SU-DHL-6 (cell line): Measurements from ENCODE around the gene ID1.

Experiments
- H2AFZ ChIP-seq: fragments of 200-600 bp; sonication (generic); 2 replicates; pipeline ENCODE4 v1.6.1; 2014; ENCODE audit warnings: low read depth, mild to moderate bottlenecking, moderate library complexity, mixed read lengths, antibody characterized with exemption, low read length; ENCODE audit not compliant: severe bottlenecking
- H3F3A ChIP-seq: fragments of 200-600 bp; shearing (Covaris generic); 2 replicates; pipeline ENCODE4 v1.6.0; 2016; ENCODE audit warnings: antibody characterized with exemption, mild to moderate bottlenecking; ENCODE audit not compliant: insufficient read depth
- H3K27ac ChIP-seq: fragments of 200-600 bp; sonication (generic); 2 replicates; pipeline ENCODE4 v1.5.1; 2016; ENCODE audit warnings: low read depth, mild to moderate bottlenecking, low read length, moderate library complexity, mixed read lengths
- H3K27me3 ChIP-seq: fragments of 200-600 bp; sonication (generic), shearing (Covaris generic); 2 replicates; pipeline ENCODE4 v1.6.0; 2014; ENCODE audit warnings: mild to moderate bottlenecking, low read length
- H3K36me3 ChIP-seq: fragments of 200-600 bp; sonication (generic); 2 replicates; pipeline ENCODE4 v1.6.1; 2014; ENCODE audit warnings: mild to moderate bottlenecking, low read length, mixed read lengths
- H3K4me2 ChIP-seq: fragments of 300-600, 200-600 bp; shearing (Covaris generic), sonication (generic); 2 replicates; pipeline ENCODE4 v1.6.0; 2014; ENCODE audit warnings: low read length, low read depth, mild to moderate bottlenecking; ENCODE audit not compliant: poor library complexity, severe bottlenecking
- H3K4me3 ChIP-seq: fragments of 200-600 bp; sonication (generic); 2 replicates; pipeline ENCODE4 v1.5.1; 2014; ENCODE audit warnings: antibody characterized with exemption, low read length, mild to moderate bottlenecking, mixed read lengths; ENCODE audit not compliant: insufficient read depth, poor library complexity, severe bottlenecking
- H3K79me2 ChIP-seq: fragments of 200-600 bp; sonication (generic); 2 replicates; pipeline ENCODE4 v1.6.1; 2014; ENCODE audit warnings: mild to moderate bottlenecking, low read length, moderate library complexity; ENCODE audit not compliant: insufficient read depth
- H3K9ac ChIP-seq: fragments of 200-600 bp; sonication (generic); 2 replicates; pipeline ENCODE4 v1.7.0; 2014; ENCODE audit warnings: mild to moderate bottlenecking, low read length
- H3K9me2 ChIP-seq: fragments of 200-600 bp; sonication (generic); replicated peaks from 2 replicates; pipeline ENCODE4 v1.6.1; 2014; ENCODE audit warnings: low read length; ENCODE audit not compliant: insufficient read depth
- H3K9me3 ChIP-seq: fragments of 200-600 bp; sonication (generic); 2 replicates; pipeline ENCODE4 v1.6.1; 2014; ENCODE audit warnings: low read length, mixed read lengths; ENCODE audit not compliant: insufficient read depth
- H4K20me1 ChIP-seq: fragments of 200-600 bp; sonication (generic); 2 replicates; pipeline ENCODE4 v1.6.1; 2014; ENCODE audit warnings: low read depth, mild to moderate bottlenecking, antibody characterized with exemption, low read length, moderate library complexity, mixed read lengths
- EZH2phosphoT487 ChIP-seq: fragments of 200-600 bp; sonication (generic), shearing (Covaris generic); conservative IDR thresholded peaks from 2 replicates; pipeline ENCODE4 v1.6.1; 2018; ENCODE audit warnings: mild to moderate bottlenecking, antibody characterized with exemption, low read length, moderate library complexity, mixed read lengths
- TF ChIP-seq, protein P1 (sequence below): fragments of 200-600 bp; sonication (generic); IDR thresholded peaks from one replicate; pipeline ENCODE4 v1.5.1; 2017; ENCODE audit warnings: antibody characterized with exemption, mild to moderate bottlenecking, low read length, moderate library complexity; ENCODE audit not compliant: insufficient read depth, poor library complexity, severe bottlenecking

ID1 gene

DNA sequence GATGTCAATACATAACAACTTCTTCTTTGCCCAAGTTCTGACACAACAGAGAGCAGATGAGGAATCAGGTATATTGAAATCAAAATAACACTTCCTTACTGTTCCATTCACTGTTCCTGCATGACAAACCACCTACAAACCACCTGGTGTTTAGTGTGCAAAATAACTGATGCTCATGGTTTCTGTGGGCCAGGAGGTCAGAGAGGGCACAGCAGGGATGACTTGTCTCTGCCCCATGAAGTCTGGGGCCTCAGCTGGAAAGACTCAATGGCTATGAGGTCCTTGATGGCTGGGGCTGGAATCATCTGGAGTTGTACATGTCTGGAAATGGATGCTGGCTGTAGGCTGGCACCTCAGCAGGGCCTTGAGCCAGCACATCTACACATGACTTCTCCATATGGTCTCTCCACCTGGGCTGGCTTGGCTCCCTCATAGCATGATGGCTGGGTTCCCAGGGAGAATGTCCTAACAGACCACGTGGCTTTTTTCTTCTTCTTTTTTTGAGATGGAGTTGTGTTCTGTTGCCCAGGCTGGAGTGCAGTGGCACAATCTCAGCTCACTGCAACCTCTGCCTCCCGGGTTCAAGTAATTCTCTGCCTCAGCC lies 25.2 kb downstream of the ID1 start:
- Histone ChIP-seq H2AFZ (no peak overlapping the region), H3K9ac (no peak overlapping the region), H3K79me2 (no peaks in the 10 kb centered on the region), H3K27me3 (no peaks in the 10 kb centered on the region), H3K36me3 (no peaks in the 10 kb centered on the region), H3K27ac (no peak overlapping the region), H3K9me2 (no peaks in the 10 kb centered on the region), H3F3A (no peaks in the 10 kb centered on the region), H3K4me2 (no peak overlapping the region), H3K9me3 (no peaks in the 10 kb centered on the region), H4K20me1 (no peaks in the 10 kb centered on the region), H3K4me3 (no peak overlapping the region)
- TF ChIP-seq, protein P1, sequence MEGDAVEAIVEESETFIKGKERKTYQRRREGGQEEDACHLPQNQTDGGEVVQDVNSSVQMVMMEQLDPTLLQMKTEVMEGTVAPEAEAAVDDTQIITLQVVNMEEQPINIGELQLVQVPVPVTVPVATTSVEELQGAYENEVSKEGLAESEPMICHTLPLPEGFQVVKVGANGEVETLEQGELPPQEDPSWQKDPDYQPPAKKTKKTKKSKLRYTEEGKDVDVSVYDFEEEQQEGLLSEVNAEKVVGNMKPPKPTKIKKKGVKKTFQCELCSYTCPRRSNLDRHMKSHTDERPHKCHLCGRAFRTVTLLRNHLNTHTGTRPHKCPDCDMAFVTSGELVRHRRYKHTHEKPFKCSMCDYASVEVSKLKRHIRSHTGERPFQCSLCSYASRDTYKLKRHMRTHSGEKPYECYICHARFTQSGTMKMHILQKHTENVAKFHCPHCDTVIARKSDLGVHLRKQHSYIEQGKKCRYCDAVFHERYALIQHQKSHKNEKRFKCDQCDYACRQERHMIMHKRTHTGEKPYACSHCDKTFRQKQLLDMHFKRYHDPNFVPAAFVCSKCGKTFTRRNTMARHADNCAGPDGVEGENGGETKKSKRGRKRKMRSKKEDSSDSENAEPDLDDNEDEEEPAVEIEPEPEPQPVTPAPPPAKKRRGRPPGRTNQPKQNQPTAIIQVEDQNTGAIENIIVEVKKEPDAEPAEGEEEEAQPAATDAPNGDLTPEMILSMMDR, result no peak
- TF ChIP-seq EZH2phosphoT487, result no peak

DNA sequence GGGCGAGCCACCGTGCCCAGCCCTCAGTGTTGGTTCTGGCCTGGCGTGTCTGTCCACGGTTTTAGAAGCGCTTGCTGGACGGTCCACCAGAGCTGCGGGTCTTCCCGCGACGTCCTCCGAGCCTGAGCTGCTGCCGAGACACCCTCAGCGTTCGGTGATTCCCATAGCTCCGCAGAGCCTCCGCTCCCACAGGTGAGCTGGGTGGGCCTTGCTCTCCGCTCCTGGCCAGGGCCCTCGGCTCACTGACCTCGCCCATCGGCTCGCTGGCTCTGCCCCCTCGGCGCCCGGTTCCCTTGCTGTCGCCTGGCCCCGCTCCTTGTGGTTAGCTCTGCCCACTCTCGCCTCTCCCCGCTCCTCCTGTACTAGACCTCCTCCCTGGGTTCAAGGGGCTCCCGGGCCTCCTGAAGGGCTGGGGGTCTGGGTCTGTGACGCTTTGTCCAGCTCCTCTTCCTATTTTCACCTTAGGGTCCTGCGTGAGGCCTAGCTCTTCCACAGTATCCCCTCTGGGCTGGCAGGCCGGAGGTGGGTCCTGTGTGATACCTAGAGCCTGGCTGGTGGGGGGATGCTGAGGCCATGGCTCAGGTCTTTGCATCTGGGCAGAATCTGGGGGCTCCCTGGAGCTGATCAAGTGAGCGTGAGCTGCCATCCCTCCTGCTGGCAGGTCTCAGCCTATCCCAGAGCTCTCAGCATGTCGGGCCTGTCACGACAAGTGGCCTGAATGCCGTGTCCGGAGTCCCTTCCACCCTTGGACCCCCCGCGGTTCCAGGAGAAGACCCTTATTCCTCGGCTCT lies 27.7 kb downstream of the ID1 start:
- Histone ChIP-seq H3K9me3 (no peaks in the 10 kb centered on the region), H3K27ac (no peak overlapping the region), H4K20me1 (no peaks in the 10 kb centered on the region), H3K27me3 (no peaks in the 10 kb centered on the region), H2AFZ (no peak overlapping the region), H3K36me3 (no peaks in the 10 kb centered on the region), H3K79me2 (no peaks in the 10 kb centered on the region), H3K9ac (no peak overlapping the region), H3K4me3 (no peak overlapping the region), H3K4me2 (no peak overlapping the region), H3K9me2 (no peaks in the 10 kb centered on the region), H3F3A (no peaks in the 10 kb centered on the region)
- TF ChIP-seq EZH2phosphoT487, result no peak
- TF ChIP-seq, protein P1, result no peak

DNA sequence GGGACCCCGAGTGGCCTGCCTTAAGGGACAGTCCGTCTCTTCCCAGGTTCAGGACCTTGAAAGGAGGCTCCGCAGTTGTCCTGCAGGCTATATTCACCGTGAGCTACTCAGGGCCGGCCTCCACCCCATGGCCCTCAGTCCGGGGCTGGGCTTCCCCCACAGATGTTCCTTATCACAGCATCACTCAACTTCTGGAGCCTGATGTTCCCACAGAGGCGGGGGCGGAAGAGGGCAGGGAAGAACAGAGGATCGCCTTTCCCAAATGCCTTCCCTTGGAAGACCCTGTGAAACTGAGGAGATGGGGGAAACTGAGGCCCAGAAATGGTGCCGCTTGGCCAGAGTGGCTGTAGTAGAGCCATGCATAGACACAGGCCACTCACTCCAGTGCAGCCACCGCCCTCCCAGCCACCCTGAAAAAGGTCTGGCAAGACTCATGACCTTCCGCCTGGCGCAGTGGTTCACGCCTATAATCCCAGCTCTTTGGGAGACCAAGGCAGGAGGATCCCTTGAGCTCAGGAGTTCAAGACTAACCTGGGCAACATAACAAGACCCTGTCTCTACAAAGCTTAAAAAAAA lies 28.3 kb downstream of the ID1 start:
- no peak overlapping the region for H3K9ac ChIP-seq
- no peaks in the 10 kb centered on the region for H3K79me2 ChIP-seq
- no peak overlapping the region for H3K4me2 ChIP-seq
- H2AFZ ChIP-seq, result no peak overlapping the region
- H3F3A ChIP-seq, result no peaks in the 10 kb centered on the region
- H3K9me3 ChIP-seq, result no peaks in the 10 kb centered on the region
- H3K27me3 ChIP-seq, result no peaks in the 10 kb centered on the region
- no peak overlapping the region for H3K27ac ChIP-seq
- H3K9me2 ChIP-seq, result no peaks in the 10 kb centered on the region
- no peaks in the 10 kb centered on the region for H3K36me3 ChIP-seq
- H4K20me1 ChIP-seq, result no peaks in the 10 kb centered on the region
- no peak overlapping the region for H3K4me3 ChIP-seq
- TF ChIP-seq EZH2phosphoT487, result no peak
- TF ChIP-seq, protein P1, result no peak
